Lower lobe of right lung (tissue), 2 donors: ENCODE measurements around the gene LONRF2. TPM values are rescaled to one million over a fixed set of nuclear protein-coding genes. Genes with fewer than 3 reads are reported as not detected.

Source experiments
- ATAC-seq, 2 donors: fragments of 200-7000 bp; cut with Tn5 transposase; one replicate each; pipeline ENCODE4 v1.9.1; 2020 to 2022; ENCODE audit warnings: mild to moderate bottlenecking in 2 of 2, moderate library complexity in 2 of 2
- DNase-seq: peaks from one replicate; pipeline ENCODE4 v3.0.0-alpha.2; 2020
- H3K27ac ChIP-seq: fragments of 200-600 bp; one replicate; pipeline ENCODE4 v1.8.0; 2022
- H3K27me3 ChIP-seq: fragments of 200-600 bp; one replicate; pipeline ENCODE4 v1.8.0; 2022; ENCODE audit warnings: low read depth
- H3K36me3 ChIP-seq: fragments of 200-600 bp; one replicate; pipeline ENCODE4 v1.8.0; 2022; ENCODE audit warnings: mild to moderate bottlenecking
- H3K4me1 ChIP-seq: fragments of 200-600 bp; one replicate; pipeline ENCODE4 v1.8.0; 2022
- H3K4me3 ChIP-seq: fragments of 200-600 bp; one replicate; pipeline ENCODE4 v1.8.0; 2022; ENCODE audit warnings: mild to moderate bottlenecking
- H3K9me3 ChIP-seq: fragments of 200-600 bp; one replicate; pipeline ENCODE4 v1.8.0; 2022
- intact Hi-C: fragments of 100-400 bp; cut with DNase I; formaldehyde crosslinking; loops from one replicate; pipeline ENCODE4 v1.11.0; 2022
- total RNA-seq: library from RNA; stranded (reverse); fragmentation: NEBNext Ultra II Directional; extraction: Animal tissue kit (Norgen Biotek cat#: 25700); gene quantifications from one replicate; pipeline ENCODE4 v1.2.1, GENCODE V29; 2021
- TF ChIP-seq, protein P1 (sequence below): fragments of 200-600 bp; IDR thresholded peaks from one replicate; pipeline ENCODE4 v1.8.0; 2022; ENCODE audit warnings: antibody characterized with exemption, mild to moderate bottlenecking
- donor health status: DM: no; HTN: yes; CAD: no; lungs with severe emphysema.

LONRF2 gene
- total RNA-seq, 1 donor from 2014 or later: 2.1 TPM

GRCh38 chr2:100283724-100284501 is 38.4 kb downstream of the LONRF2 start:
- DNase-seq (no peak), ATAC-seq (no peak)
- H3K36me3 ChIP-seq: no peaks in the 10 kb centered on the region
- intact Hi-C loops: no loop called here
- TF ChIP-seq, protein P1, sequence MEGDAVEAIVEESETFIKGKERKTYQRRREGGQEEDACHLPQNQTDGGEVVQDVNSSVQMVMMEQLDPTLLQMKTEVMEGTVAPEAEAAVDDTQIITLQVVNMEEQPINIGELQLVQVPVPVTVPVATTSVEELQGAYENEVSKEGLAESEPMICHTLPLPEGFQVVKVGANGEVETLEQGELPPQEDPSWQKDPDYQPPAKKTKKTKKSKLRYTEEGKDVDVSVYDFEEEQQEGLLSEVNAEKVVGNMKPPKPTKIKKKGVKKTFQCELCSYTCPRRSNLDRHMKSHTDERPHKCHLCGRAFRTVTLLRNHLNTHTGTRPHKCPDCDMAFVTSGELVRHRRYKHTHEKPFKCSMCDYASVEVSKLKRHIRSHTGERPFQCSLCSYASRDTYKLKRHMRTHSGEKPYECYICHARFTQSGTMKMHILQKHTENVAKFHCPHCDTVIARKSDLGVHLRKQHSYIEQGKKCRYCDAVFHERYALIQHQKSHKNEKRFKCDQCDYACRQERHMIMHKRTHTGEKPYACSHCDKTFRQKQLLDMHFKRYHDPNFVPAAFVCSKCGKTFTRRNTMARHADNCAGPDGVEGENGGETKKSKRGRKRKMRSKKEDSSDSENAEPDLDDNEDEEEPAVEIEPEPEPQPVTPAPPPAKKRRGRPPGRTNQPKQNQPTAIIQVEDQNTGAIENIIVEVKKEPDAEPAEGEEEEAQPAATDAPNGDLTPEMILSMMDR: no peak
- no peaks in the 10 kb centered on the region for H3K9me3 ChIP-seq
- no peaks in the 10 kb centered on the region for H3K4me1 ChIP-seq
- H3K4me3 ChIP-seq: no peak overlapping the region
- H3K27ac ChIP-seq: no peak overlapping the region
- H3K27me3 ChIP-seq: no peaks in the 10 kb centered on the region

DNA sequence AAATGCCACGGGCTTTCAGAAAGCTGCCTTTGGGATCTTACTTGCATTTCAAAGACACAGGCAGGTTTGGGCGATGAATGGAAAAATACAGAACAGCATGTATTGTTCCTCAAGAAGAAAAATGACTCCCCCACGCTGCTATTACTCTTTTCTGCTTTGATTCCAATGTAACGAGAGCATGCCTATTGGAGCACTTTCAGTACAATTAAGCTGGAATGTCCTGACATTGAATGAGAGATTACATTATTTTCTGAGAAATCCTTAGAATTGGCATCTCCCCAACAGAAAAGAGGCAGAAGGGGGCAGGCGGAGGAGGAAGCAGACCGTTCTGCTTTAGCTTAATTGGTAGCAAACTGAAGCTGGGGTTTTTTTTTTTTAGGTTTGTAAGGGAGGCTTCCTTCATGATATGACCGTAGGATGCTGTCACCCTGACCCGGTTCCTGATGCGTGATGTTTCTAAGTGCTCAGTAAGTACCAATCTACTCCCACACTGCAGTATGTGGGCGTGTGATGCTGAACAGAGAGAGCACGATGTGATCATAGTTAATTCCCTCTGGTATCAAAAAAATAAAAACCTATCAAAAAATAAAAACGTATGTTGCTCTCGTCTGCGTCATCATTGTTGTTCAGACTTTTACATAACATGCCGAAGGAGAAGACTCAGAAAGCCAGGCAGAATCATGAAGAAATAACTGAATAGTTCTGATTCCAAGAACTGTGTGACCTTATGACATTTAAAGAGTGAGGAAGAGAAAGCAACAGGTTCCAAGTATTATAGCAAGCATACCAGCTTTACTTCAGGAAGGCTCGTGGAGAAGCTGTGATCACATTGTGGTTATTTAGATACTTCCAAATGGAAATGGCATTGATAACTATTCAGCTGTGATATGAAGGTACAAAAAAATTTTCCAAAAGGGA is 40.5 kb downstream of the LONRF2 start:
- intact Hi-C loops: no loop called here
- H3K4me3 ChIP-seq: no peak overlapping the region
- TF ChIP-seq, protein P1: no peak
- H3K9me3 ChIP-seq: no peaks in the 10 kb centered on the region
- DNase-seq (no peak), ATAC-seq (peak in 1 of 2 donors; percentile 47)
- no peaks in the 10 kb centered on the region for H3K4me1 ChIP-seq
- no peaks in the 10 kb centered on the region for H3K27me3 ChIP-seq
- no peaks in the 10 kb centered on the region for H3K36me3 ChIP-seq
- no peak overlapping the region for H3K27ac ChIP-seq

DNA sequence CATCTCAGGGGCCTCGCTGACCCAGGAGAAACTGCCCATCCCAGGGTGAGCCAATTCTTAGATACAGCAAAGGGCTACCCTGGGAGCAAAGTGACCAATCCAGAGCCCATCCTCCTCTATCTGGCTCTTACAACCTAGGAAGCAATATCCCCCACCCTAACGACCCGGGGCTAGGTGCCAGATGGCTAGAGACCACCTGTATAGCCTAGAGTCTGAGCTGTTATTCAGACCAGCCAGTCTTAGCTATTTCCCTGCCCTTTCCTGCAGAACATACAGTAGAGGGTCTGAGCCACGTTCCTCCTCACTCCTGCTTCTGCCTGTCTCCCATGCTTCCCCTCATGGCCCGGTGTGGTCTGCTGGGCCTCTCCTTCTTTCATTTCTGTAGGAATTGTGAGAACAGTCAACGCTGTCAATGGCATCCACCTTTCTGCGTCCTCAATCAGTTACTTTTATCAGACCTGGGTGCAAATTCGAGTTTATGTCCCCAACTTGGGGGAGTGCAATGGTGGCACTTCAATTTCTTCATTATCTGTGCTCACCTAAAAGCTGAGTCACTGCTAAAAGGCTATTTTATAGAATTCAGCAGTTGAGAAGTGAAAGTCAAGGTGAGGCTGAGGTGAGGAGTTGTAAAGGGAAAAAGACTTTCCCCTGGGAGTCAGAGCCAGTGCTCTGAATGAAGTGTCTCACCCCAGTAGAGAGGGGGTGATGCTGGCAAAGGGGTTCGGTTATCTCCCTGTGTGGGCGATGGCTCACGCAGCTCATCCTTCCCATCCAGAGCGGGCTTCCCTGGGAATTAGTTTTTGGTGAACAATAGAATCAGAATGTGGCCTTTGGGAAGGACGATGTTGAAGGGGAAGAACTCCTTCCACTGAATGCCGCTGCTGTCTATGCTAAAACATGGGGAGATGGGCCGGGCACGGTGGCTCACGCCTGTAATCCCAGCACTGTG is 42.4 kb downstream of the LONRF2 start:
- ATAC-seq: no peak
- Histone ChIP-seq H3K9me3 (no peaks in the 10 kb centered on the region), H3K36me3 (no peaks in the 10 kb centered on the region), H3K27ac (no peak overlapping the region), H3K4me3 (no peak overlapping the region), H3K27me3 (no peaks in the 10 kb centered on the region), H3K4me1 (no peaks in the 10 kb centered on the region)
- intact Hi-C loops: no loop called here
- no peak for DNase-seq
- TF ChIP-seq, protein P1: no peak

DNA sequence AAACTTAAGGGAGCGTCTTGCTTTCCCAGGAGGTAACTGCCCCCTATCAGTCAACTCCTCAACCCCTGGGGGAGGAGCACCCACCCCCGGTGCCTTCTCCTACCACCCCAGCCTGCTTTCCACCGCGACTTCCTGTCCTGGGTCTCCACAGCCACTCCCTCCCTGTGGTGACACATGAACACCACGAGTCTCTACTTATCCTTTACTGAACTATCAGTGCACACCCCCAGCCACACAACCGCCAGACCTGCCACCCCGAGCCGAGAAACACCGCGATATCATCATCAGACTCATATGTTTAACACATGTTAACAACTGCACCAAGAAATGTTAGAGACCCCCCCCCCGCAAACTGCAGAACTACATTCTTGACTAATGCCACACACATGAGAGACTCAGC is 43.3 kb downstream of the LONRF2 start:
- intact Hi-C loops: no loop called here
- no peak for DNase-seq
- no peaks in the 10 kb centered on the region for H3K9me3 ChIP-seq
- no peak for ATAC-seq
- no peaks in the 10 kb centered on the region for H3K4me1 ChIP-seq
- no peak overlapping the region for H3K4me3 ChIP-seq
- H3K27me3 ChIP-seq: no peaks in the 10 kb centered on the region
- no peaks in the 10 kb centered on the region for H3K36me3 ChIP-seq
- no peak overlapping the region for H3K27ac ChIP-seq
- TF ChIP-seq, protein P1: no peak

- no peak for ATAC-seq
- intact Hi-C loops: no loop called here
- Histone ChIP-seq H3K27ac (no peak overlapping the region), H3K4me3 (no peak overlapping the region), H3K36me3 (no peaks in the 10 kb centered on the region), H3K4me1 (no peaks in the 10 kb centered on the region), H3K9me3 (no peaks in the 10 kb centered on the region), H3K27me3 (no peaks in the 10 kb centered on the region)
- TF ChIP-seq, protein P1: no peak
- DNase-seq: no peak
These were observed 43.8 kb downstream of the LONRF2 start for GRCh38 chr2:100278501-100278900.
